A549 (cell line): ENCODE results near the gene RAB3IP. TPM values are rescaled to one million over a fixed set of nuclear protein-coding genes. Genes with fewer than 3 reads are reported as not detected.
"Not testable (repeated sequence)": the region's sequence is repeated elsewhere in the genome, so short reads cannot be mapped to it uniquely, and the experiment has no call there.

ENCODE experiments used
- ATAC-seq, 2 experiments: fragments of 200-7000 bp in 1 of 2; fragments of >200 bp in 1 of 2; cut with Nextera tagmentation in 1 of 2; cut with Tn5 transposase in 1 of 2; 3 replicates each; pipeline versions ENCODE4 v1.8.0 to v1.9.1; 2018 to 2020; ENCODE audit warnings: mild to moderate bottlenecking in 1 of 2, moderate library complexity in 1 of 2
- CTCF ChIA-PET: fragments of 300-600 bp; sonication (Branson Sonifier 250); formaldehyde crosslinking; extraction: SDS; loops from one replicate; lab custom pipeline; 2021; ENCODE audit warnings: antibody characterized with exemption, inconsistent platforms; lab: Yijun Ruan, JAX
- POLR2A ChIA-PET: fragments of 350-600 bp; formaldehyde crosslinking; extraction: SDS; loops from one replicate; lab custom pipeline; 2021; ENCODE audit warnings: antibody characterized with exemption, inconsistent platforms; lab: Yijun Ruan, JAX
- DNase-seq, 2 experiments: peaks; one replicate each; pipeline versions ENCODE4 v3.0.0 to v3.0.0-alpha.2; 2011 to 2016; ENCODE audit warnings: low read depth in 1 of 2, low spot score in 1 of 2
- FAIRE-seq: peaks from 2 replicates; lab custom pipeline; 2011; peaks lifted over from hg19 to GRCh38; lab: Jason Lieb, UNC
- H3K27ac ChIP-seq, 2 experiments: fragments of >200 bp; sonication (Bioruptor Twin); formaldehyde crosslinking; 3 replicates each; pipeline ENCODE4 v1.5.1; 2016 to 2017
- H3K4me1 ChIP-seq: fragments of >200 bp; sonication (Bioruptor Twin); formaldehyde crosslinking; 3 replicates; pipeline ENCODE4 v1.6.1; 2016
- H3K4me2 ChIP-seq: fragments of >200 bp; sonication (Bioruptor Twin); formaldehyde crosslinking; 3 replicates; pipeline ENCODE4 v1.6.1; 2016
- H3K4me3 ChIP-seq: fragments of >200 bp; sonication (Bioruptor Twin); formaldehyde crosslinking; 3 replicates; pipeline ENCODE4 v1.5.1; 2016
- H3K9me3 ChIP-seq: fragments of >200 bp; sonication (Bioruptor Twin); formaldehyde crosslinking; 3 replicates; pipeline ENCODE4 v1.6.1; 2016
- EHF ChIP-seq: fragments of 250-450 bp; sonication (Bioruptor Pico); IDR thresholded peaks from 2 replicates; pipeline ENCODE4 v1.5.0; 2020; ENCODE audit warnings: mild to moderate bottlenecking
- MAFK ChIP-seq: fragments of 450-650 bp; IDR thresholded peaks from 2 replicates; pipeline ENCODE4 v1.6.1; 2014; ENCODE audit not compliant: partially characterized antibody
- MAX ChIP-seq: IDR thresholded peaks from 2 replicates; pipeline ENCODE4 v1.6.1; 2012
- MAZ ChIP-seq: fragments of 150-350 bp; IDR thresholded peaks from 2 replicates; pipeline ENCODE4 v1.6.1; 2014; ENCODE audit warnings: antibody characterized with exemption, low read depth, low read length, borderline replicate concordance
- NFE2L2 ChIP-seq: fragments of 150-350 bp; conservative IDR thresholded peaks from 2 replicates; pipeline ENCODE4 v1.6.1; 2014; ENCODE audit warnings: low read length
- PHF8 ChIP-seq: fragments of 200-600 bp; sonication (generic); IDR thresholded peaks from 2 replicates; pipeline ENCODE4 v1.6.1; 2016; ENCODE audit warnings: low read depth, mild to moderate bottlenecking, antibody characterized with exemption, moderate library complexity, borderline replicate concordance
- POLR2AphosphoS2 ChIP-seq: conservative IDR thresholded peaks from 2 replicates; pipeline ENCODE4 v1.6.1; 2012; ENCODE audit warnings: low read length, improper control_type of control experiment, inconsistent platforms
- RNF2 ChIP-seq: fragments of 200-600 bp; sonication (generic); IDR thresholded peaks from 2 replicates; pipeline ENCODE4 v1.6.1; 2016; ENCODE audit warnings: low read depth, mild to moderate bottlenecking, antibody characterized with exemption, moderate library complexity, borderline replicate concordance
- ZC3H11A ChIP-seq: fragments of 450-650 bp; IDR thresholded peaks from 2 replicates; pipeline ENCODE4 v1.6.1; 2014; ENCODE audit warnings: antibody characterized with exemption, mild to moderate bottlenecking
- ZFP36 ChIP-seq: fragments of 450-650 bp; IDR thresholded peaks from 2 replicates; pipeline ENCODE4 v1.6.1; 2014; ENCODE audit warnings: borderline replicate concordance; ENCODE audit not compliant: partially characterized antibody
- WGBS: methylation state at CpG from one replicate; pipeline ENCODE4 v1.1.6; 2017; ENCODE audit errors: missing lambda C conversion rate; 5-methylcytosine and 5-hydroxymethylcytosine counted together
- polyA plus RNA-seq, 4 experiments: library from polyadenylated mRNA; depleted of rRNA in 3 of 4; stranded (reverse); fragments of >200 nt; fragmentation: RNase III in 1 of 4; extraction: RNeasy Plus Mini Kit Qiagen cat#74134 plus additional on column Dnase treatment in 1 of 4; gene quantifications; 2 replicates in 3 of 4; 3 replicates in 1 of 4; pipeline ENCODE4 v1.2.3, GENCODE V29; 2011 to 2017
- TF ChIP-seq, protein P1 (sequence below): IDR thresholded peaks from 2 replicates; pipeline ENCODE4 v1.6.1; 2012; ENCODE audit warnings: low read depth, borderline replicate concordance
- TF ChIP-seq, protein P2 (sequence below): fragments of >200 bp; sonication (Bioruptor Twin); formaldehyde crosslinking; IDR thresholded peaks from 3 replicates; pipeline ENCODE4 v1.5.1; 2016
- TF ChIP-seq, protein P3 (sequence below): IDR thresholded peaks from 2 replicates; pipeline ENCODE4 v1.6.1; 2012

Gene RAB3IP
- polyA plus RNA-seq, 2 of the 4 experiments (the other 2 are of a cell fraction): 12.1 to 46.4 TPM

GRCh38 chr12:69755302-69755701, 16.6 kb downstream of the RAB3IP start:
- DNase-seq: no peak
- 78% methylated on average over 5 of the region's 5 CpGs for WGBS
- TF ChIP-seq MAFK (no peak), MAX (no peak), POLR2AphosphoS2 (no peak)
- Histone ChIP-seq H3K4me2 (no peak overlapping the region), H3K9me3 (0 out of 3 replicates have a peak, but pooled peaks cover 5% of the 10 kb centered on the region), H3K4me3 (no peak overlapping the region), H3K27ac (no peak overlapping the region), H3K4me1 (no peaks in the 10 kb centered on the region)
- CTCF ChIA-PET: no interaction called here
- FAIRE-seq: no peak
- POLR2A ChIA-PET: no interaction called here
- no peak for ATAC-seq

- Histone ChIP-seq H3K27ac (no peak overlapping the region), H3K4me1 (no peaks in the 10 kb centered on the region), H3K9me3 (0 out of 3 replicates have a peak, but pooled peaks cover 5% of the 10 kb centered on the region), H3K4me2 (no peak overlapping the region), H3K4me3 (no peak overlapping the region)
- no peak for ATAC-seq
- DNase-seq: no peak
- 82% methylated on average over 6 of the region's 6 CpGs for WGBS
- ChIA-PET POLR2A (no interaction called here), CTCF (interaction anchor here (1.4 to 1.5 kb wide), 2 partner anchors 14 to 123 kb away, joined by 4 to 7 read pairs; no protein-coding TSS in a partner anchor)
- TF ChIP-seq EHF: no peak
- no peak for FAIRE-seq
These were observed 17.6 kb downstream of the RAB3IP start for GRCh38 chr12:69756088-69756755.

DNA sequence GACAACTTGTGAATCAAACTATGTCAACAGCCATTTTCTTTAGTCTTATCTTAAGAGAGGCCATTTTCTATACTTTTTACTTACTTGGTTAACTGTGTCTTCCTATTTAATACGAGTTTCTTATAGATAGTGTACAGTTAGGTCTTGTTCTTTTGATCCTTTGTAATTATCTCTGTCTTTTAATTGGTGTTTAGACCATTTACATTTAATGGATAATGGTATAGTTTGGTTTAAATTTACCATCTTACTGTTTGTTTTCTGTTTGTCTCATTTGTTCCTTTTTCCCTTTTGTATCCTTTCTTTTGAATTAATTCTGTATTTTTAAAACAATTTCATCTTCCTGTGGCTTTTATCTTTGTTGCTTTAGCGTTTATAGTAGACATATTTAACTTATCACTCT, 19.4 kb downstream of the RAB3IP start:
- H3K4me3 ChIP-seq: no peak overlapping the region
- 62% methylated on average over 2 of the region's 2 CpGs for WGBS
- H3K27ac ChIP-seq: no peak overlapping the region
- FAIRE-seq (no peak), ATAC-seq (no peak), DNase-seq (no peak)
- CTCF ChIA-PET: interaction anchor here (0.8 kb wide), 1 partner anchor 15 kb away, joined by 3 read pairs; no protein-coding TSS in a partner anchor
- POLR2A ChIA-PET: no interaction called here
- H3K9me3 ChIP-seq: 0 out of 3 replicates have a peak, but pooled peaks cover 5% of the 10 kb centered on the region
- TF ChIP-seq ZC3H11A (no peak), MAFK (no peak), NFE2L2 (no peak), ZFP36 (no peak), RNF2 (no peak), PHF8 (no peak), MAZ (no peak)
- TF ChIP-seq, protein P1, sequence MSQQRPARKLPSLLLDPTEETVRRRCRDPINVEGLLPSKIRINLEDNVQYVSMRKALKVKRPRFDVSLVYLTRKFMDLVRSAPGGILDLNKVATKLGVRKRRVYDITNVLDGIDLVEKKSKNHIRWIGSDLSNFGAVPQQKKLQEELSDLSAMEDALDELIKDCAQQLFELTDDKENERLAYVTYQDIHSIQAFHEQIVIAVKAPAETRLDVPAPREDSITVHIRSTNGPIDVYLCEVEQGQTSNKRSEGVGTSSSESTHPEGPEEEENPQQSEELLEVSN: no peak
- TF ChIP-seq, protein P2, sequence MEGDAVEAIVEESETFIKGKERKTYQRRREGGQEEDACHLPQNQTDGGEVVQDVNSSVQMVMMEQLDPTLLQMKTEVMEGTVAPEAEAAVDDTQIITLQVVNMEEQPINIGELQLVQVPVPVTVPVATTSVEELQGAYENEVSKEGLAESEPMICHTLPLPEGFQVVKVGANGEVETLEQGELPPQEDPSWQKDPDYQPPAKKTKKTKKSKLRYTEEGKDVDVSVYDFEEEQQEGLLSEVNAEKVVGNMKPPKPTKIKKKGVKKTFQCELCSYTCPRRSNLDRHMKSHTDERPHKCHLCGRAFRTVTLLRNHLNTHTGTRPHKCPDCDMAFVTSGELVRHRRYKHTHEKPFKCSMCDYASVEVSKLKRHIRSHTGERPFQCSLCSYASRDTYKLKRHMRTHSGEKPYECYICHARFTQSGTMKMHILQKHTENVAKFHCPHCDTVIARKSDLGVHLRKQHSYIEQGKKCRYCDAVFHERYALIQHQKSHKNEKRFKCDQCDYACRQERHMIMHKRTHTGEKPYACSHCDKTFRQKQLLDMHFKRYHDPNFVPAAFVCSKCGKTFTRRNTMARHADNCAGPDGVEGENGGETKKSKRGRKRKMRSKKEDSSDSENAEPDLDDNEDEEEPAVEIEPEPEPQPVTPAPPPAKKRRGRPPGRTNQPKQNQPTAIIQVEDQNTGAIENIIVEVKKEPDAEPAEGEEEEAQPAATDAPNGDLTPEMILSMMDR: no peak
- TF ChIP-seq, protein P3, sequence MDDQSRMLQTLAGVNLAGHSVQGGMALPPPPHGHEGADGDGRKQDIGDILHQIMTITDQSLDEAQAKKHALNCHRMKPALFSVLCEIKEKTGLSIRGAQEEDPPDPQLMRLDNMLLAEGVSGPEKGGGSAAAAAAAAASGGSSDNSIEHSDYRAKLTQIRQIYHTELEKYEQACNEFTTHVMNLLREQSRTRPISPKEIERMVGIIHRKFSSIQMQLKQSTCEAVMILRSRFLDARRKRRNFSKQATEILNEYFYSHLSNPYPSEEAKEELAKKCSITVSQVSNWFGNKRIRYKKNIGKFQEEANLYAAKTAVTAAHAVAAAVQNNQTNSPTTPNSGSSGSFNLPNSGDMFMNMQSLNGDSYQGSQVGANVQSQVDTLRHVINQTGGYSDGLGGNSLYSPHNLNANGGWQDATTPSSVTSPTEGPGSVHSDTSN: no peak
- no peak overlapping the region for H3K4me2 ChIP-seq
- H3K4me1 ChIP-seq: no peaks in the 10 kb centered on the region

DNA sequence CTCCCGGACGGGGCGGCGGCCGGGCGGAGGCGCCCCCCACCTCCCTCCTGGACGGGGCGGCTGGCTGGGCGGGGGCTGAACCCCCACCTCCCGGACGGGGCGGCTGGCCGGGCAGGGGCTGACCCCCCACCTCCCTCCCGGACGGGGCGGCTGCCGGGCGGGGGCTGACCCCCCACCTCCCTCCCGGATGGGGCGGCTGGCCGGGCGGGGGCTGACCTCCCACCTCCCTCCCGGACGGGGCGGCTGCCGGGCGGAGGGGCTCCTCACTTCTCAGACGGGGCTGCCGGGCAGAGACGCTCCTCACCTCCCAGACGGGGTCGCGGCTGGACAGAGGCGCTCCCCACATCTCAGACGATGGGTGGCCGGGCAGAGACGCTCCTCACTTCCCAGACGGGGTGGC, 20.9 kb downstream of the RAB3IP start:
- ATAC-seq: not testable (repeated sequence)

More for the DNA sequence above, 20.9 kb downstream of the RAB3IP start:
- DNase-seq, H3K4me2 ChIP-seq, FAIRE-seq, POLR2A ChIA-PET, H3K4me3 ChIP-seq, H3K27ac ChIP-seq, H3K4me1 ChIP-seq, CTCF ChIA-PET, H3K9me3 ChIP-seq: not testable (repeated sequence)
- WGBS: 93% methylated on average over 3 of the region's 39 CpGs
